ENCODE measurements around the gene C1orf116.

- no peak for TF ChIP-seq CTCF (conservative IDR thresholded peaks at IDR 0.05)
- no peak for TF ChIP-seq ZFX (IDR thresholded peaks at IDR 0.05)
Measured at GRCh38 chr1:207047505-207047904, 14.9 kb upstream of the C1orf116 start.

All from C4-2B (cell line).